Stimulated activated CD8-positive, alpha-beta memory T cell treated with anti-CD3 and anti-CD28 coated beads, Interleukin-4, amount 100 ng/mL, for 4 hours (primary cell): ENCODE measurements around the gene TTC12.

Experiments used
- DNase-seq, 2 donors: peaks; one replicate each; pipeline ENCODE4 v3.0.0-alpha.2; 2020; ENCODE audit warnings: low read depth in 2 of 2, low spot score in 1 of 2

TTC12 gene

GRCh38 chr11:113319085-113319484 lies 4.7 kb downstream of the TTC12 start:
- DNase-seq, result no peak

GRCh38 chr11:113322158-113322557 lies 7.8 kb downstream of the TTC12 start:
- no peak for DNase-seq

- no peak for DNase-seq
These were observed 9.9 kb downstream of the TTC12 start for GRCh38 chr11:113324250-113324649.

- no peak for DNase-seq
These were observed 15.3 kb downstream of the TTC12 start for GRCh38 chr11:113329725-113330124.

- no peak for DNase-seq
These were observed 17.1 kb downstream of the TTC12 start for GRCh38 chr11:113331441-113331840.

GRCh38 chr11:113332023-113332422 lies 17.6 kb downstream of the TTC12 start:
- DNase-seq, result no peak

GRCh38 chr11:113332638-113333329 lies 18.4 kb downstream of the TTC12 start:
- no peak for DNase-seq

GRCh38 chr11:113334183-113334582 lies 19.8 kb downstream of the TTC12 start:
- no peak for DNase-seq

- DNase-seq, result no peak
These were observed 24.3 kb downstream of the TTC12 start for GRCh38 chr11:113338730-113339129.

- DNase-seq, result no peak
These were observed 25.7 kb downstream of the TTC12 start for GRCh38 chr11:113339929-113340589.

GRCh38 chr11:113341388-113342165 lies 27.2 kb downstream of the TTC12 start:
- no peak for DNase-seq

GRCh38 chr11:113345978-113346377 lies 31.6 kb downstream of the TTC12 start:
- no peak for DNase-seq

- no peak for DNase-seq
These were observed 35.1 kb downstream of the TTC12 start for GRCh38 chr11:113349528-113349927.

GRCh38 chr11:113350336-113351067 lies 36.1 kb downstream of the TTC12 start:
- DNase-seq, result no peak

- DNase-seq, result no peak
These were observed 36.7 kb downstream of the TTC12 start for GRCh38 chr11:113351068-113351450.

GRCh38 chr11:113351480-113351879 lies 37.1 kb downstream of the TTC12 start:
- DNase-seq, result no peak

- no peak for DNase-seq
These were observed 41.8 kb downstream of the TTC12 start for GRCh38 chr11:113356203-113356602.

- DNase-seq, result no peak
These were observed 49.0 kb downstream of the TTC12 start for GRCh38 chr11:113363406-113363805.

- DNase-seq, result no peak
These were observed 49.7 kb downstream of the TTC12 start for GRCh38 chr11:113363996-113364641.

GRCh38 chr11:113365895-113366294 lies 51.5 kb downstream of the TTC12 start:
- DNase-seq, result no peak

GRCh38 chr11:113369411-113369810 lies 55.0 kb downstream of the TTC12 start:
- no peak for DNase-seq
